ENCODE results near the gene SOX9. TPM values are rescaled to one million over a fixed set of nuclear protein-coding genes. Genes with fewer than 3 reads are reported as not detected.
A peak's percentile ranks its signal among the peaks of the same experiment; 100 is the strongest.

SOX9 gene
- polyA plus RNA-seq, 10 donors = 6.8 to 17.6 (median 8.4) TPM

DNA sequence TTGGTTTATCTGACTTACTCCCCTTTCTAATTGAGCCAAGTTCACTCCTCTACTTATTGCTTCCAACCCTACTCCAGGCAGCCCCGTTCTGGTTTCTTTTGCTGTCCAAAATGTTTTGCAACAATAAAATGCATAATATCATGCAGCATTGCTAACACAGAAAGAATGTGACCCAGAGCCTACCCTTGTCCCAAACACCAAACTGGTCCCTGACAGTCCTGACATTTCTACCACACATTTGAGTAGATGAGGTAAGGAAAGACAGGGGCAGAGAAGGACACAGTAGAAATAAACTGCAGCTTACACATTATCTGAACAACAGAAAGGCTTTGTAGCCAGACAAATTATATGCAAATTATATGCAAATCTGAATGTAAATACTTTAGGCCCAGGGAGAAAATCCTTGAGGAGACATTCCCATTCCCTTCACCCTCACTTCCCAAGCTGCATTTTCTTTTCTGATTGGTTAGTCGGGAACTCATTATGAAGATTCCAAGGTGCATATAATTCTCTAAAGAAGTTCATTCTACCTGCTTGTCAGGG is 31.6 kb downstream of the SOX9 start:
- DNase-seq = no peak

- peak in 1 of 3 donors; percentile 55 for DNase-seq
Measured at GRCh38 chr17:72158895-72159885, 38.4 kb downstream of the SOX9 start.

- DNase-seq = no peak
Measured at GRCh38 chr17:72162569-72162968, 41.7 kb downstream of the SOX9 start.

GRCh38 chr17:72163474-72163873 is 42.7 kb downstream of the SOX9 start:
- no peak for DNase-seq

DNA sequence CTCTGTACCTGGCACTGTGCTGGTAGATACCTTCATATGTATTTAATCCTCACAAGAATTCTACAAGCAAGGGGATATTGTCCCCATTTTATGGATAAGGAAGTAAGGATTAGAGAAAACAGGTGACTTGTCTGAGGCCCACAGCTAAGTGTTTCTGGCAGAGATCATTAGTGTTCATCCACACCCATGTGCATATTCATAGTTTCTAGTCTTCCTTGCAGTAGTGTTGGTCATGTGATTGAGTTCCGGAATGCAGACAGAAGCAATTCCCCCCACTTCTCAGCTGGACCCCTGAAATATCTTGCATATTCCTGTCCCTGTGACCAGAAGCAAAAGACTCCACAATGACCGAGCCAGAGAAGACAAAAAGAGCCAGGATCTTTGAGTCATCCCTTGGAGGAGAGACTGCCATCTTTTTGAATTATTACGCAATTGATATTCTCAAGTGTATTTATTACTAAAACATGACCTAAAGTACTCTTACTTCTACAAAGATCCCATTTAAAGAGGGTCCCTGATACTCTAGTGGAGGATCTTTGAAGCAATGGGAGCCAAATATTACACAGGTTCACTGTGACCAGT is 43.4 kb downstream of the SOX9 start:
- DNase-seq = no peak

DNA sequence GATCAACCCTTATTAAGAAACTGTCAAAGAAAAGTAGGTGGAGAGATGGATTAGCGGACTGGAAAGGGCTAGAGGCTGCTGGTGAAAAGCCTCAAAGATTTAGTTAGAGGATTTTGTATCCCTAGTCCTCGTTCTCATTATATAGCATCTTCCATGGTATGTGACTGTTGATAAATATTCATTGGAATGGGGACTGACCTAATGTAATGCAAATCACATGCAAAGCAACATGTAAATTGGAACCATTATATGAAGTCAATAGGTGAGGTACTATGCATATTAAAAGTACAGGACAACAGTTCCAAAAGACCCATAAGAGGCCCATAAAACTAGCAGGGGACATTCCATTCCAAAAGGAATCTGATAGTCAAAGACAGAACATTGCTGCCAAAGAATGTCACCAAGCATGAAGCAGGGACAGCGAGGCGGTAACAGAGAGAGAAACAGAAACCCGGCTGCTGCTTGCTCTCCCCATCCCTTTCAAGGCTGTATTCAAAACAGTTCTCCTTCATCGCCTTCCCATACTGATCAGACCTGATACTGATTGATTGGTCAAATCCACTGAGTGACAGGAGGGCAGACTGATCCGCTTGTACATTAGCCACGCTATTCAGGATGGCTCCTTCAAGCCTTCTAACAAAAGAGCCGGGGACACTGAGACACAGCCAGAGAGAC is 44.5 kb downstream of the SOX9 start:
- no peak for DNase-seq

DNA sequence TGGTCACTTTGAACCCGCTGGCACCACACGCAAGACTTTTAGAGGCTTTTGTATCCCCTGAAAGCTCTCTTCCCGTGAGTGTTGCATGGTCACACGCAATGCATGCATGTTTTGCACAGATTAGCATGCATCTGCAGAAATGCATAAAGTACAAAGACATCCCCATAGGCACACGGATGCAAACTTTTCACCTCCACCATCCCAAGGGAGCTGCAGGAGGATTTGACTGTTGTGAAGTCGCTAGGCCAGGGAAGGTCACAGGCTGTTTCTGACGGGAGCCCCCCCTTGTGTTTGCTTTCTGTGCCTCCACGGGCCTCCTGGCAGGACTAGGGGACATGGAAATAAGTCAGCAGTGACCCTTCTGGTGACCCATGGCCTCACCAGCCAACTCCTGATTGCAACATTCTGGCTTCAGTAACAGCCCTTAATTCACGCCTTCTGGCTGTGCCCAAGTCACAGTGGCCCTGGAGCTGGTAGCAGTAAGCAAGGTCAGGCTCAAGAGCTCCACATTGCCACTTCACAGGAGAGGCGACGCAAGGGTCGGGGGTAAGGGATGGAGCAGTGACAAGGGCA is 45.1 kb downstream of the SOX9 start:
- DNase-seq = no peak

- DNase-seq = no peak
Measured at GRCh38 chr17:72167593-72167992, 46.8 kb downstream of the SOX9 start.

GRCh38 chr17:72169823-72170222 is 49.0 kb downstream of the SOX9 start:
- no peak for DNase-seq

DNA sequence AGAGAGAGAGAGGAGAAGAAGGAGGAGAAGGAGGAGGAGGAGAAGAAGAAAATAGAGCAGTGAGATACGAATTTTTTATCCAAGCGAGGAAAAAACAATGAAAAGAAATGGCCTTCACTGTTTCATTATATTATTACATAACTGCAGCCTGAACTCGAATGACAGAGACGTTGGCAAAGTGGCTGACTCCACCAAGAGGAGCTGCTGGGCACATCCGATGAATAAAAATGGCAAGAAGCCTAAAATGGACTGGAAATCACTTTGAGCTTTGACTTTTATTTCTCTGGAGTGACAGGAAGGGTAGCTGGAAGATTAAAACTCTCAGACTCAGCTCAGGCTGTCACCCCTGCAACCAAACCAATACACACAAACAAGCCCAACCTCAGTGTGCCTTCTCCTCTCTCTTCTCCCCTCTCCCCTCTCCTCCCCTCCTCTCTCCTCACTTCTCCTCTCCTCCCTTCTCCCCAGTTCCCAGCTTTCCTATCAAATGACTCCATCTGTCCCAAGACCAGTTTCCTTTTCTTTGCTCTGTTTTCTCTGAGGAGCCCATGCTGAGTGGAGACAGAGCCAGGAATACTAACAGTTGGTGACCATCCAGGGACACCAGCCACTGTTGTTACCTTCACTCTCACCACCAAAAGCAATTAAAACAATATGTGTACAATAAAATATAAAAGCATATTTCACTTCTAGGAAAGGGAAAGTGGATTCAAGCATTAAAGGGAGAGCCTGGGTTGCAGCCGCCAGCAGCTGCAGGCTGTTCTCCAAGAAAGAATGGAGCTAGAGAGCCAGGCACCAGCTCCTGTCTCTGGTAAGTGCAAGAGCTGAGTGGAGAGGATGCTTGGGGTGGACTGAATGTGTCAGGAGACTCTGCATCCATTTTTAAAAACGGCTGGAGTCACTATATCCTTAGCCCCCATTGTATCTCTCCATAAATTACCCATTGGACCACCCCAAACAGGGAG is 51.2 kb downstream of the SOX9 start:
- DNase-seq = peak in 1 of 3 donors; percentile 71

DNA sequence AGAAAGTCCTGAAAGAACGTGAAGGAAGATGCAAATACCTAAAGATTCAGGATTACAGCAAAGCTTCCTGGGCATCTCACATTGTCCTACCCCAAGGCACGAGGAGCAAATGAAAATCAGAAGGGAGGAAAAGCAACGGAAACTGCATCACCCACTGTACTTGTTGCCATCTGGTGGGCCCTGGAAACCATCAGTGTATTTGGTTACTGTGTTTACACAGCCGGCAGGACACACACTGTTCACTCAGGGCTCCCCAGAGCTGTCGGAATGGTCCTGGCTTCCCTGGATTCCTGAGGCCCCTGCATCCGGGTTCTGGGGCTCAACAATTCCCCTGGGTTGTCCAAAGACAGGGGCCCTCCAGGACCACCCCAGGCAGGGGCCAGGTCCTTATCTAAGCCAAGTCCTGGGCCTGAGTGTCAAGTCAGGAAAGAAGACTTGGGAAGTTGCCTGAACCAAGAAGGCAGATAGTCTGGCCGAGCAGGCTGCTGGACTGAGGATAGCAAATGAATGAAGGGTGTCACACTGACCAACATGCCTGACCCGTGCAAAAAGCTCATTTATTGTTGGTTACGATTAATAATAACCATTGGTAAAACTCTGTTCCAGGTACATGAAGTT is 52.8 kb downstream of the SOX9 start:
- peak in 1 of 3 donors; percentile 45 for DNase-seq

DNA sequence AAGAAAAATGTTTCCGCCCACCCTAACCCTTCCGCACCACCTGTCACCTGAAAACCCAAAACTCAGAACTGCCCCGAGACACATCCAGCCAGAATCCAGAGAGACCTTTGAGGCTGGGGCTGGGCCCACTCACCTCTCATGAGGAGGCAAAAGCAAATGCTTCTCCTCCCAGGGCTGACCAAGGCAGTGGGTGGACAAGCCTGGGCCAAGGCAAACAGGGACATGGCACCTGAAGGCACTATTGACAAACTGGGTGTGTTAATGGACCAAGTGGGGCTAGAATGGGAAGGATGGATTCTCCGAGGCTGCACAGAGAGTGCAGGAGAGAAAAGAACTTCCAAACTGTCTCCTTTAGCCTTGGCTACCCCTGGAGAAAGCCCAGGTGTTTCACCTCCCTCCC is 54.4 kb downstream of the SOX9 start:
- DNase-seq = no peak
